Measurements from ENCODE around the gene SCYL1. TPM values are rescaled to one million over a fixed set of nuclear protein-coding genes. Genes with fewer than 3 reads are reported as not detected.
"Not testable (repeated sequence)": the region's sequence is repeated elsewhere in the genome, so short reads cannot be mapped to it uniquely, and the experiment has no call there.

Gene SCYL1
- total RNA-seq, 2 donors from 2014 or later = 55.0 to 62.3 TPM

DNA sequence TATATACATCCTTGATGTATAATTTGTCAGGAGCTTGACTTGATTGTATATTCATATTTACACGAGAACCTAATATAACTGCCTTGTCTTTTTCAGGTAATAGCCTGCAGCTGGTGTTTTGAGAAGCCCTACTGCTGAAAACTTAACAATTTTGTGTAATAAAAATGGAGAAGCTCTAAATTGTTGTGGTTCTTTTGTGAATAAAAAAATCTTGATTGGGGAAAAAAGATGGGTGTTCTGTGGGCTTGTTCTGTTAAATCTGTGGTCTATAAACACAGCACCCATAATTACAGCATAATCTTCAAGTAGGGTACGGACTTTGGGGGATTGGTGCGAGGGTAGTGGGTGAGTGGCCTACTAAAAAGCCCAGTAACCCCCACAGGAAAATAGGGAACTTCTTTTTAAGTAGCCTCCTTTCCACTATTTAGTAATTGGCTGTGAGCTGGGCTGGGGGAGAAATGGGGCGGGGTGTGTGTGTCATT, 18.6 kb upstream of the SCYL1 start:
- intact Hi-C loops (cut with DNase I) = no loop called here
- H3K27ac ChIP-seq = peak overlapping the region in 3 of 4 donors; percentile 98 to 99 (median 98)
- ATAC-seq = no peak

DNA sequence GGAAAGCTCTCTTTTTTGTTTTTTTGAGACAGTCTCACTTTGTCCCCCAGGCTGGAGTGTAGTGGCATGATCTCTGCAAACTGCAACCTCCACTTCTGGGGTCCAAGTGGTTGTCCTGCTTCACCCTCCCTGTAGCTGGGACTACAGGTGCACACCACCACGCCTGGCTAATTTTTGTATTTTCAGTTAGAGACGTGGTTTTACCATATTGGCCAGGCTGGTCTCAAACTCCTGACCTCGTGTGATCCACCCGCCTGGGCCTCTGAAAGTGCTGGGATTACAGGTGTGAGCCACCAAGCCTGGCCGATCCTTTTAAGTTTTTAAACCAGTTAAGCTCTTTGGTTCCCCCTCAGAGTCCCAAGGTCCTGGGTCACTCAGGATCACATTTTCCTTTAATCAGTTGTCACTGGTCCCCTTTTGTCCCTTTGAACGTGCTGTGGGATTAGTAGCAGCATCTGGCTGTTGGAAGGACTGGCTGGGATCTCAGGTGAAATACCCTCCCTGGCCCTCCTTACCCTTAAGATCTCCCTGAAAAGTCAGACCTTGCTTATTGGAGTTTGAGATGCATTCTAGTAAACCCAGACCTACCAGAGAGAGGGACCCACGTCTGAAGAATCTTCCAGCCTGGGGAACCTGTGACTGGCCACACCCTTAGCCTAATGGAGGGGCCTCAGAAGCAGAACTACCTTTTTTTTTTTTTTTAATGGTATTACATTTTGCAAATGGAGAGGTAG, 17.9 kb upstream of the SCYL1 start:
- peak in 3 of 4 donors; percentile 52 to 68 (median 61) for DNase-seq

More for the DNA sequence above, 18.6 kb upstream of the SCYL1 start:
- TF ChIP-seq CTCF (IDR thresholded peaks at IDR 0.05) (no peak), POLR2A (IDR thresholded peaks at IDR 0.05) (no peak)
- no peaks in the 10 kb centered on the region for H3K9me3 ChIP-seq
- DNase-seq = no peak
- no peaks in the 10 kb centered on the region for H3K27me3 ChIP-seq
- peaks cover 12 to 15% of the 10 kb centered on the region in 2 donors for H3K36me3 ChIP-seq (replicated peaks in 1 of 2; ENCODE audit: insufficient read depth in 1 of 2, low read depth in 2 of 2)
- no peak overlapping the region for H3K4me3 ChIP-seq
- H3K4me1 ChIP-seq = peaks cover 44% of the 10 kb centered on the region
- 57 to 64% methylated on average over 4 of the region's 4 CpGs for WGBS, 2 donors

DNA sequence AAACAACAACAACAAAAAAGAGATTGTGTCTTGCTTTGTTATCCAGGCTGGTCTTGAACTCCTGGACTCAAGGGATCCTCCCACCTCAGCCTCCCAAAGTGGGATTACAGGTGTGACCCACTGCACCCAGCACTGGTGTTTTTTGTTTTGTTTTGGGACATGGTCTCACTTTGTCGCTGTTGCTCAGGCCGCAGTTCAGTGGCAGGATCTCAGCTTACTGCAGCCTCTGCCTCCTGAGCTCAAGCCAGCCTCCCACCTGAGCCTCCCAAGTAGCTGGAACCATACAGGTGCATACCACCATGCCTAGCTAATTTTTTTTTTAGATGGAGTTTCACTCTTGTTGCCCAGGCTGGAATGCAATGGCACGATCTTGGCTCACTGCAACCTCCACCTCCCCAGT, 12.6 kb upstream of the SCYL1 start:
- H3K36me3 ChIP-seq (replicated peaks in 1 of 2; ENCODE audit: insufficient read depth in 1 of 2, low read depth in 2 of 2); ATAC-seq; DNase-seq; H3K4me3 ChIP-seq; H3K27me3 ChIP-seq; H3K9me3 ChIP-seq; H3K27ac ChIP-seq: not testable (repeated sequence)
- H3K4me1 ChIP-seq = peaks cover 14% of the 10 kb centered on the region
- WGBS, 2 donors = 92 to 96% methylated on average over 3 of the region's 3 CpGs
- intact Hi-C loops (cut with DNase I) = loop anchor here (5.0 to 10.0 kb wide), 2 partner anchors 98 to 145 kb away; no protein-coding TSS in a partner anchor

More for the DNA sequence above, 17.9 kb upstream of the SCYL1 start:
- intact Hi-C loops (cut with DNase I) = no loop called here
- 14% methylated on average over 7 of the region's 7 CpGs for WGBS, 2 donors
- peak; percentile 9 for ATAC-seq
- Histone ChIP-seq H3K27ac (peak overlapping the region; percentile 54 to 99 (median 98)), H3K4me1 (peaks cover 44% of the 10 kb centered on the region), H3K36me3 (replicated peaks in 1 of 2; ENCODE audit: insufficient read depth in 1 of 2, low read depth in 2 of 2) (peaks cover 12 to 15% of the 10 kb centered on the region in 2 donors), H3K27me3 (no peaks in the 10 kb centered on the region), H3K9me3 (no peaks in the 10 kb centered on the region), H3K4me3 (no peak overlapping the region)
- TF ChIP-seq POLR2A (IDR thresholded peaks at IDR 0.05) (peak; percentile 59 to 79 (median 72)), CTCF (IDR thresholded peaks at IDR 0.05) (peak in 1 of 7 experiments; percentile 3)

DNA sequence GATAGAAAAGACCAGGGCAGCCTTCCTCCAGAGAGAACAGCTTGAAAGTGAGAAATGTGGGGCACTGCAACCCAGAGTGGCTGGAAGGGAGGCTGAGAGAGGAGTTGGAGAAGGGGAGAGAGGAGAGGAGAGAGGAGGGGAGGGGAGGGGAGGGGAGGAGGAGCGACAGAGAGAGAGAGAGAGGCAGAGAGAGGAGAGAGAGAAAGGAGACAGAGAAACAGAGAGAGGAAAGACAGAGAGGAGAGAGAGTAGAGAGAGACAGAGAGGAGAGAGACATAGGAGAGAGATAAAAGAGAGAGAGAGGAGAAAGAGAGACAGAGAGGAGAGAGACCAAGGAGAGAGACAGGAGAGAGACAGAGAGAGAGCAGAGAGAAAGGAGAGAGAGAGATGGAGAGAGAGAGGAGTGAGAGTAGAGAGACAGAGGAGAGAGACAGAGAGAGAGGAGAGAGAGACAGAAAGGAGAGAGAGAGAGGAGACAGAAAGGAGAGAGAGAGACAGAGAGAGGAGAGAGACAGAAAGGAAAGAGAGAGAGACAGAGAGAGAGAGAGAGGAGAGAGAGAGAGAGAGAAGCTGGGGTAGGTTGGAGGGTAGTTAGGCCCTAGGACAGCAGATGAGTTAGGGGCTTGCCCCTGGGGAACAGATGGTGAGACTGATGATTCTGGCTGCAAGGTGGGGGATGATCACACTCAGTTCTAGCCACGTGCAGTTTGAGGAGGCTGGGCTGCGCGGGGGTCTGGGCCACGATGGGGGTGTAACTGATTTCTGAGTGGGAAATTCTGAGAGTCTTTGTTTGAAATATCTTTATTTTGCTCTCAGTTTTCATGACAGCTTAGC, 8.5 kb upstream of the SCYL1 start:
- Histone ChIP-seq H3K27ac (no peak overlapping the region), H3K36me3 (replicated peaks in 1 of 2; ENCODE audit: insufficient read depth in 1 of 2, low read depth in 2 of 2) (no peaks in the 10 kb centered on the region), H3K4me1 (no peaks in the 10 kb centered on the region), H3K27me3 (no peaks in the 10 kb centered on the region), H3K4me3 (no peak overlapping the region), H3K9me3 (no peaks in the 10 kb centered on the region)
- ATAC-seq (no peak), DNase-seq (no peak)
- WGBS, 2 donors = 60 to 77% methylated on average over 5 of the region's 5 CpGs
- TF ChIP-seq CTCF (IDR thresholded peaks at IDR 0.05) (no peak), POLR2A (IDR thresholded peaks at IDR 0.05) (no peak)
- intact Hi-C loops (cut with DNase I) = loop anchor here (10.0 kb wide), 1 partner anchor 102 kb away; no protein-coding TSS in a partner anchor

- intact Hi-C loops (cut with DNase I) = loop anchor here (10.0 kb wide), 1 partner anchor 104 kb away; no protein-coding TSS in a partner anchor
- WGBS, 2 donors = 89 to 91% methylated on average over 7 to 8 of the region's 8 CpGs
These were observed 5.8 kb upstream of the SCYL1 start for GRCh38 chr11:65518941-65519549.

GRCh38 chr11:65521777-65522521, 2.9 kb upstream of the SCYL1 start:
- H3K4me3 ChIP-seq; H3K27ac ChIP-seq; ATAC-seq; intact Hi-C loops (cut with DNase I); DNase-seq; H3K9me3 ChIP-seq; H3K27me3 ChIP-seq; H3K36me3 ChIP-seq (replicated peaks in 1 of 2; ENCODE audit: insufficient read depth in 1 of 2, low read depth in 2 of 2): not testable (repeated sequence)
- peaks cover 27% of the 10 kb centered on the region for H3K4me1 ChIP-seq
- WGBS, 2 donors = 77 to 83% methylated on average over 17 to 20 of the region's 20 CpGs

More at GRCh38 chr11:65518941-65519549, 5.8 kb upstream of the SCYL1 start:
- not testable (repeated sequence) for H3K4me1 ChIP-seq; H3K36me3 ChIP-seq (replicated peaks in 1 of 2; ENCODE audit: insufficient read depth in 1 of 2, low read depth in 2 of 2); ATAC-seq; H3K4me3 ChIP-seq; H3K27me3 ChIP-seq; DNase-seq; H3K9me3 ChIP-seq; H3K27ac ChIP-seq

DNA sequence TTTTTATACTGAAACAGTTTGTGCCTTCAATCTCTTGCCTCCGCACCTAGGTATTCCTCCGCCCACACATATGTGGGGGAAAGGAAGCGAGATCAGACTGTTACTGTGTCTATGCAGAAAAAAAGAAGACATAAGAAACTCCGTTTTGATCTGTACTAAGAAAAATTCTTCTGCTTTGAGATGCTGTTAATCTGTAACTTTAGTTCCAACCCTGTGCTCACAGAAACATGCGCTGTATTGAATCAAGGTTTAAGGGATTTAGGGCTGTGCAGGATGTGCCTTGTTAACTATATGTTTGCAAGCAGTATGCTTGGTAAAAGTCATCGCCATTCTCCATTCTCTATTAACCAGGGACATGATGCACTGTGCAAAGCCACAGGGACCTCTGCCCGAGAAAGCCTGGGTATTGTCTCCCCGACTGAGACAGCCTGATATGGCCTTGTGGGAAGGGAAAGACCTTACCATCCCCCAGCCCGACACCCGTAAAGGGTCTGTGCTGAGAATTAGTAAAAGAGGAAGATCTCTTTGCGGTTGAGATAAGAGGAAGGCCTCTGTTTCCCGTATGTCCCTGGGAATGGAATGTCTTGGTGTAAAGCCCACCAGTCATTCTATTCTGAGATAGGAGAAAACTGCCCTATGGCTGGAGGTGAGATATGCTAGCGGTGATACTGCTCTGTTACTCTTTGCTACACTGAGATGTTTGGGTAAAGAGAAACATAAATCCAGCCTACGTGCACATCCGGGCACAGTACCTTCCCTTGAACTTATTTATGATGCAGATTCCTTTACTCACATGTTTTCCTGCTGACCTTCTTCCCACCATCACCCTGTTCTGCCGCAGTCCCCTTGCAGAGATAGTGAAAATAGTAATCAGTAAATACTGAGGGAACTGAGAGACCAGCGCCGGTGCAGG, 1.9 kb upstream of the SCYL1 start:
- ATAC-seq; H3K27me3 ChIP-seq; H3K36me3 ChIP-seq (replicated peaks in 1 of 2; ENCODE audit: insufficient read depth in 1 of 2, low read depth in 2 of 2); H3K4me3 ChIP-seq; intact Hi-C loops (cut with DNase I); H3K9me3 ChIP-seq; DNase-seq: not testable (repeated sequence)
- Histone ChIP-seq H3K27ac (peak overlapping the region in 1 of 4 donors; percentile 13), H3K4me1 (peaks cover 27% of the 10 kb centered on the region)
- 54 to 69% methylated on average over 18 of the region's 18 CpGs for WGBS, 2 donors

Data from body of pancreas (tissue), 4 donors.